ENCODE results near the gene RNF14.

DNA sequence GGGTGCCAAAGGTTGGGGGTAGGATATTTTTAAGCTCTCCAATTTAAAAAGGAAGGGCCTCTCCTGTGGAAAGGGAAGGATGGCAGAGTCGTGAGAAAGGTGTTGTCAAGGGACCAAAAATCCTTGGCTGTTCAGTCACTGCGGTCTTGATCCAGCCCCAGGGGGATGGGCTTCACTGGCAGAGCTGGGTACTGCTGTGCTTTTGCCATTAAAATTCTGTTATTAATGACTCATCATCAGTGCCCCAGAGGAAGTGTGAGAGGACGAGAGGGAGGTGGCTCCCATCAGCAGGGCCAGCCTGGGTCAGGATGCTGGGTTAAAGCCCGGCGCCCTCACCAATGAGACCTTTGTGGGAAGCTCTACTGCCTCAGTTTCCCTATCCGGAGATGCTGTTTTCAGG lies 27.6 kb upstream of the RNF14 start:
- TF ChIP-seq HNF4A (conservative IDR thresholded peaks at IDR 0.05) (no peak), EGR1 (IDR thresholded peaks at IDR 0.05; ENCODE audit: low read depth in 2 of 2) (no peak), TAF1 (conservative IDR thresholded peaks at IDR 0.05) (no peak), SP1 (IDR thresholded peaks at IDR 0.05) (no peak), NR2F2 (IDR thresholded peaks at IDR 0.05) (no peak), RAD21 (IDR thresholded peaks at IDR 0.05) (no peak)
- TF ChIP-seq, protein P1, sequence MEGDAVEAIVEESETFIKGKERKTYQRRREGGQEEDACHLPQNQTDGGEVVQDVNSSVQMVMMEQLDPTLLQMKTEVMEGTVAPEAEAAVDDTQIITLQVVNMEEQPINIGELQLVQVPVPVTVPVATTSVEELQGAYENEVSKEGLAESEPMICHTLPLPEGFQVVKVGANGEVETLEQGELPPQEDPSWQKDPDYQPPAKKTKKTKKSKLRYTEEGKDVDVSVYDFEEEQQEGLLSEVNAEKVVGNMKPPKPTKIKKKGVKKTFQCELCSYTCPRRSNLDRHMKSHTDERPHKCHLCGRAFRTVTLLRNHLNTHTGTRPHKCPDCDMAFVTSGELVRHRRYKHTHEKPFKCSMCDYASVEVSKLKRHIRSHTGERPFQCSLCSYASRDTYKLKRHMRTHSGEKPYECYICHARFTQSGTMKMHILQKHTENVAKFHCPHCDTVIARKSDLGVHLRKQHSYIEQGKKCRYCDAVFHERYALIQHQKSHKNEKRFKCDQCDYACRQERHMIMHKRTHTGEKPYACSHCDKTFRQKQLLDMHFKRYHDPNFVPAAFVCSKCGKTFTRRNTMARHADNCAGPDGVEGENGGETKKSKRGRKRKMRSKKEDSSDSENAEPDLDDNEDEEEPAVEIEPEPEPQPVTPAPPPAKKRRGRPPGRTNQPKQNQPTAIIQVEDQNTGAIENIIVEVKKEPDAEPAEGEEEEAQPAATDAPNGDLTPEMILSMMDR (IDR thresholded peaks at IDR 0.05; ENCODE audit: low read depth, low read length, missing input control) = no peak
- TF ChIP-seq, protein P2, sequence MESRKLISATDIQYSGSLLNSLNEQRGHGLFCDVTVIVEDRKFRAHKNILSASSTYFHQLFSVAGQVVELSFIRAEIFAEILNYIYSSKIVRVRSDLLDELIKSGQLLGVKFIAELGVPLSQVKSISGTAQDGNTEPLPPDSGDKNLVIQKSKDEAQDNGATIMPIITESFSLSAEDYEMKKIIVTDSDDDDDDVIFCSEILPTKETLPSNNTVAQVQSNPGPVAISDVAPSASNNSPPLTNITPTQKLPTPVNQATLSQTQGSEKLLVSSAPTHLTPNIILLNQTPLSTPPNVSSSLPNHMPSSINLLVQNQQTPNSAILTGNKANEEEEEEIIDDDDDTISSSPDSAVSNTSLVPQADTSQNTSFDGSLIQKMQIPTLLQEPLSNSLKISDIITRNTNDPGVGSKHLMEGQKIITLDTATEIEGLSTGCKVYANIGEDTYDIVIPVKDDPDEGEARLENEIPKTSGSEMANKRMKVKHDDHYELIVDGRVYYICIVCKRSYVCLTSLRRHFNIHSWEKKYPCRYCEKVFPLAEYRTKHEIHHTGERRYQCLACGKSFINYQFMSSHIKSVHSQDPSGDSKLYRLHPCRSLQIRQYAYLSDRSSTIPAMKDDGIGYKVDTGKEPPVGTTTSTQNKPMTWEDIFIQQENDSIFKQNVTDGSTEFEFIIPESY (IDR thresholded peaks at IDR 0.05) = no peak

All from liver (tissue), 3 donors.